ENCODE results near the gene FBXW7.

The FBXW7 gene

DNA sequence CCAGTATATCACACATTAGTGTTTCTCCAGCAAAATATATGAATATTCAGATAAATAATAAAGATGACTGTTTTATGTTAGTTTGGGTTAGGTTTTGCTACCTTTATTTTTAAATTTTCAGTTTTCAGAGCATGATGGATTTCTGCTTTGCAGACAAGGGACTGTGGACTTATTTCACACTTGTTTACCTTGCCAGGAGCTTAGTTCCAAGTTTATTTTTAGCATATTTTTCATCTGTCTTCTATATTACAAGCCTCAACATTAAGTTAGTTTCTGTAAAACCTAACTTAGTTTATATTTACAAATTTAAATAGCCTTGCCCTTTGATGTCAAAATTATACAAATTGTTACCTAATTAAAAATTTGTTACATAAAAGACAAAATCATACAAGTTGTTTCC lies 163.4 kb downstream of the FBXW7 start:
- no peak for DNase-seq (ENCODE audit: low read depth)
- H3K4me3 ChIP-seq (ENCODE audit: low read depth, low read length): no peak overlapping the region
- in situ Hi-C loops (cut with HindIII; ENCODE audit: low sequenced_read_pairs): no loop called here
- TF ChIP-seq CTCF (IDR thresholded peaks at IDR 0.05; ENCODE audit: low read depth, low read length, missing control alignments): no peak

DNA sequence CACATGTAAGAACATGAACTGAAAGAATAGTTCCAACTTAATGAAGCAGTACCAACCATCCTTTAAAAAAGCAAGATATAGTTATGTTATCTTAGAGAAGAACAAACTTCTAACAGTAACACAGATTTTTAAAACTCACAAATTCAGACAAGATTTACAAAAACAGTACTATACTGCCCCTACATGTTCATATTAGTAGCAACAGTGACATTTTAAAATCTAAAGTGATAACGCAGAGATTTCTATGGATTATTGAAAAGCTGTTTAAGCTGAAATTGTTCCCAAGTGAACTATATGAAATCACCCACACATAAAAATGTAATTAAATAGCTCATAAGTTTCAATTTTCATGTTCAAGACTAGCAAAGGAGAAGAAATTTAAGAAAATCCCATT lies 166.0 kb downstream of the FBXW7 start:
- no peak overlapping the region for H3K4me3 ChIP-seq (ENCODE audit: low read depth, low read length)
- in situ Hi-C loops (cut with HindIII; ENCODE audit: low sequenced_read_pairs): no loop called here
- no peak for DNase-seq (ENCODE audit: low read depth)
- no peak for TF ChIP-seq CTCF (IDR thresholded peaks at IDR 0.05; ENCODE audit: low read depth, low read length, missing control alignments)

DNA sequence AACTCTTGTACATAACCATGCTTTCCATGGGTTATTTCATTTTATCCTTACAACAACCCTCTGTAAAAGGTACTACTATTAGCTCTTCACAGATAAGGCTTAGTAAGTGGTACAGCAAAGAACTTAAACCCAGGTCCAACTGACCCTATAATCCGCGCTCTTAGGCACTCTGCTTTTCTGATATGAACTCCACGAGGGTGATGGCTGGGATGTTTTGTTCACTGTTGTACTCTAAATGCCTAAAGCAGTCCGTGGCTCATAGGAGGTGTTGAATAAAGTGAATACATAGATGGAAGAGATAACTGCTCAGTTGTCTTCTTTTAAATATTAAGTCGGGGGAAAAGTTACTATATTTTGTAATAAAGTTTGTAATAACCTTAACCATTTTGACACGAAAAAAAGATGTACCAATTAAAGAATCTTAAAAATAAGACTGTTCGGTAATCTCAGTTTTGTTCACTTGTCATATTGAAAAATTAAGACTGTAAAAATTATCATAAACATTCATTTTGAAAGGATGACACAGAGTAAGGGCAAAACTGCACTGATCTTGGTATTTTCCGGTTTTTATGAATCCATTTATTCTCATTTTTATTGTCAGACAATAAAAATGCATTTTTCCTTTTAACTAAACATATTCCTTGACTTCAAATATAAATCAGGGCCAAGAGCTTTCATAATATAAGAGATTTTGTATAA lies 166.5 kb downstream of the FBXW7 start:
- TF ChIP-seq CTCF (IDR thresholded peaks at IDR 0.05; ENCODE audit: low read depth, low read length, missing control alignments): no peak
- no peak overlapping the region for H3K4me3 ChIP-seq (ENCODE audit: low read depth, low read length)
- DNase-seq (ENCODE audit: low read depth): no peak
- in situ Hi-C loops (cut with HindIII; ENCODE audit: low sequenced_read_pairs): no loop called here

DNA sequence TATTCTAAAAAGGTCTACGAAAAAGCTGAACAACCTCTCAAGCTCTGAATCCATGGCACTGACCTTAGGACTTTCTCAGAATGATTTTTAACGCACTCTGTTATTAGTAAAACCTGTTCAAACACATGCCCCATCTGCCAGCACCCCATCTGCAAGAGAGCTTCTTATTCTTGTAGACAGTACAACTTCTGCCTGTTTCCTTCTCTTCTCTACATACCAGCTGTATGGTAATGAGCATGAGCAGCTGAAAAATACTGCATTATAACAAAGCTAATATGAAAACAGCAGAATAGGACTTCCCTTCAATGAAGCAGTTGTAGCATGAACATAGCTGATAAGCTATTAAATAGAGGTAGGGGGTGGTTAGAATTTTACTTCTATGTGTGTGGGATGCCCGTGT lies 167.9 kb downstream of the FBXW7 start:
- TF ChIP-seq CTCF (IDR thresholded peaks at IDR 0.05; ENCODE audit: low read depth, low read length, missing control alignments): no peak
- in situ Hi-C loops (cut with HindIII; ENCODE audit: low sequenced_read_pairs): no loop called here
- DNase-seq (ENCODE audit: low read depth): no peak
- no peak overlapping the region for H3K4me3 ChIP-seq (ENCODE audit: low read depth, low read length)

DNA sequence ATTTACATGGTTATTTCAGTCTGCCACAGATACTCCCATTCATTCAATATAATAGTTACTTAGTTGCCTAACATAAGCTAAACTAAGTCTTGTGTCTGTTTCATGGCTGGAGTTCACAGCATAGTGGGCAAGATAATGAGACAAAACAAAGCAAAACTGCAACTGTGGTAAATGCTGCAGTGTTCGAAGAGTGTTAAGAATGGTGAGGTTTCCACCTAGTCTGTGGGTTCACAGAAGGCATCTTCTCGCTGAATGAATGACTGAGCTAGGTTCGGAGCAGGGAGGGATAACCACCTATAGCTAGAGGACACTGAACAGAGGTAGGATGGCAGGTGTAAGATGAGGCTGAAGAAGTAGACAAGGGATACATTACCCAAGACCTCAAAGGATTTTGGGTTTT lies 171.0 kb downstream of the FBXW7 start:
- no peak for DNase-seq (ENCODE audit: low read depth)
- H3K4me3 ChIP-seq (ENCODE audit: low read depth, low read length): no peak overlapping the region
- in situ Hi-C loops (cut with HindIII; ENCODE audit: low sequenced_read_pairs): no loop called here
- no peak for TF ChIP-seq CTCF (IDR thresholded peaks at IDR 0.05; ENCODE audit: low read depth, low read length, missing control alignments)

- H3K4me3 ChIP-seq (ENCODE audit: low read depth, low read length): no peak overlapping the region
- no peak for TF ChIP-seq CTCF (IDR thresholded peaks at IDR 0.05; ENCODE audit: low read depth, low read length, missing control alignments)
- in situ Hi-C loops (cut with HindIII; ENCODE audit: low sequenced_read_pairs): no loop called here
- no peak for DNase-seq (ENCODE audit: low read depth)
Measured at GRCh38 chr4:152364383-152364782, 171.5 kb downstream of the FBXW7 start.

All from astrocyte of the cerebellum (primary cell).